ENCODE measurements around the gene CALHM4.
"Not testable (repeated sequence)": the region's sequence is repeated elsewhere in the genome, so short reads cannot be mapped to it uniquely, and the experiment has no call there.

Gene CALHM4

DNA sequence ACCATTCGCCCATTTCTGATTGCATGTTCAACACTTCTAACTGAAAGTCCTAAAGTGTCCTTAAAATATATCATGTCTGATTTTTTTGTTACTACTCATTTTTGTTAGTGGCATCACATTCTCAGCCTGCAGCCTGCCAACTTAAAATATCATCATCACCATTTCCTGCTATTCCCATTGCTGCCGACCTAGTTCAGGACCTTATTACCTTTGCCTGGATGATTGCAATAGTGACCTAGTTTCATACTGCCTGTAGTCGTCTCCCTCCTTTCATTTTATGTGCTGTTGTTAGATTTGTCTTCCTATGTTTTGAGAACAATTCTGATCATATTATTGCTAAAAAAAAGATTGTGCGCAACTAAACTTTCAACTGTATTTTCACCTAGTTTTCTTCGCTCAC, 23.9 kb downstream of the CALHM4 start:
- no peak for DNase-seq (ENCODE audit: low spot score)

DNA sequence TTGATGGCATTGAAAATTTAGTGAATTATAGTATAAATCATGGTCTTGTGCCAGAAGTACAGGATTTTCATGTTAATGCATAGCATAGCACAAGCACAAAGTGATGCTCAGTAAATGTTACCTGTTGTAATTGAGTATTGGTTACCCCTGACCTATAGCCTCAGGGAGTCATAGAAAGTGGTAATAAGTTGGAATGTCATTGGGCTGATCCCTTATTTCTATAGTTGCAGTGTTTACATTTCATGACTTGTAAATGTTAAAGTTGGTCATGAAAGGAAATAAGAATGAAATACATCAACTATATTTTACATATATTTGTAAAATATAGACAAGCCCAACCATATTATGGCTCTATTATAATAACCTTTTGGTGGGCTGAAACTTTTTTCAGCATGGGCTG, 24.8 kb downstream of the CALHM4 start:
- DNase-seq (ENCODE audit: low spot score), result no peak

DNA sequence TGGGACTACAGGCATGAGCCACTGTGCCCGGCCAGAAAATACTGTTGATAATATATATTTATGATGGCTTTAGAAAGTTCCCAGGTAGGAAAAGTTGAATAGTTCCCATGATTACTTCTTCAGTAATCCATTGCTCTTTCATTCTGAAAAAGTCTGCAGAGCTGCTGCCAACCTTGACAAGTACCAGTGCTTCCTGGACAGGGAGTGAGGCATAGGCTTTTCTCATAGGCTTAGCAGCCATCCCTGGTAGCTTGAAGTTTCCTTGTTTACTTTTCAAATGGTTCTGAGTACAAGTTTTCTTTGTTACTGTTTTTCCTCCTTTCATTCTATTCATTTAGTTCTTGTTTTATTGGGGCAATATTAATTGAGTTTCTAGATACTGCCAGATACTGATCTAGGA, 25.6 kb downstream of the CALHM4 start:
- DNase-seq (ENCODE audit: low spot score), result no peak

DNA sequence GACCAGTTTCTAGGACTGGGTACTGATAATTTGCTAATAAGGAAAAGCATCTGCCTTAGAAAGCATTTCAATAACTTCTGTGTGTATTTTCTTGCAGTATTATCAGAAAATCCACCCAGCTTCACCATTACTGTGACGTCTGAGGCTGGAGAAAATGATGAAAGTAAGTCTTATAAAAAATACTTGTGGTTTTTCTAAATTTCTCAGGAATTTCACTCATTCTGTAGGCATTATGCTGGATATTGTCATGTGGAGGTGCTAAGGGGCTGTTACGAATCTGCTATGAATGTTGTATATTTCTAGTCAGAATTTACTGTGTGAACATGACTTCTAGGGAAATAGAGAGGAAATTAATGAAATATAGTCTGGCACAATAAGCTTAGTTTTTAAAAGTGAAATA, 26.6 kb downstream of the CALHM4 start:
- DNase-seq (ENCODE audit: low spot score), result no peak

DNA sequence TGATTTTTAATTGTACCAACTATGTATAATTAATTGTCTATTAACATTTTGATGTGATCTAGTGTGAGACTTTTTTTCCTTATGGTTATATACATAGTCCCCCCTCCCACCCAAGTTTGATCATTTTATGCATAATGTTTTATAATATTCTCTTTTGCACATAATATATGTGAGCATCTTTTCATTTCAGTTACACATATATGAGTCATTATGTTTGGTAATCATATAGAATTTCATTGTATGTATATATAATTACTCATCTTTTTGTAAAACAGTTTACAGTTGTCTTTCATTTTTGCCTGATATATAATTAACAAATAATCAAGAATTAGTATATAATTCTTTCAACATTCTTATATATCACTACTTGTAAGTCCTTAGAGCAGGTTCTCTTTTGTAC, 32.7 kb downstream of the CALHM4 start:
- no peak for DNase-seq (ENCODE audit: low spot score)

DNA sequence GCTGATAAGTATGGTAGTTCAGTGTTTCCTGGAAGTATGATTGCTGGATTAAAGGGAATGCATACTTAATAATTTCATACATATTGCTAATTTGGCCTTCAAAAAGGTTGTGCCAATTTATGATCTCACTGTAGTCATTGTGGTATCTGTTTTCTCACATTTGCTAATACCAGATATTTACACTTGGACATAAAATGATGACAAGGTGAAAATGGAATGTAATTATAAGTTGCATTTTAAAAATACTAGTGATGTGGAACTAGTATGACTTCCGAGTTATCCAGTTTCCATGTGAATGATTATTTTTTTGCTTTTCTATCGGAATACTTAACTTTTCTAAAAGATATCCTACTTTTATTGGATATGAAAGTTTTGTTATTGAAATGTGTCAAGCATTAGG, 33.2 kb downstream of the CALHM4 start:
- no peak for DNase-seq (ENCODE audit: low spot score)

DNA sequence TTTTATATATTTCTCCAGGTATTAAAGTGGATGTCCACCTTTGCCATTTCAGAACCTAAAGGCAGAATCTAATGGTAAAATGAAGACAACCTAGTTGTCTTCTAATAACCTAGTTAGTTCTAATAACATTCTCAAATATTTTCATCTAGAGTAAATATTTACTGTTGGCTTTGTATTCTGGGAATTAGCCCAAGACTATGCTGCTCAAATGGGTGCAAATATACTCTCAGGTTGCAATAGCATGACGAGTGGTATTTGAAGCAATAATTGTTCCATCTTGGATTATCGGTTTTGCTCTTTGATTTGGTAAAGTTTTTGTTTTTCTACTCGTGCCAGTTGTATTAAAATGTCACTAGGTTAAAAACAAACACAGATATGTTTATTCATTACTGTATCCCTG, 41.7 kb downstream of the CALHM4 start:
- DNase-seq (ENCODE audit: low spot score), result no peak

DNA sequence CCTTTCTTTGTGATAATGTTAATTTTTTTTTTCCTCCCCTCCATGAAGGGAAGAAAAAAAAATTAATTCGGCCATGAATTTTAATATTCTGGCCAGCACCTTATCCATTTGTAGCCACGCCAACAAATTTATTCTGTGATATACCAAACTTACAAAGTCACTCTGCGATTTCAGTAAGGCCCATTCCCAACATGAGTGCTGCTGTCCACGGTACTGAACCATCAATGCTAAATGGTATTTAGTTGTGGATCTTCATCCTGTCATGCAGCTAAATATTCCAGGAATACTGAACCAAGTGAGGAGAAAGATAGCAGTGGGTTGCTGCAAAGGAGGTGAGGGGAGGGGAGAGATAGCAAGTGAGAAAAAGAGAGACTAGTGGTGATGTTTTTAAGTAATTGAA, 43.3 kb downstream of the CALHM4 start:
- no peak for DNase-seq (ENCODE audit: low spot score)

DNA sequence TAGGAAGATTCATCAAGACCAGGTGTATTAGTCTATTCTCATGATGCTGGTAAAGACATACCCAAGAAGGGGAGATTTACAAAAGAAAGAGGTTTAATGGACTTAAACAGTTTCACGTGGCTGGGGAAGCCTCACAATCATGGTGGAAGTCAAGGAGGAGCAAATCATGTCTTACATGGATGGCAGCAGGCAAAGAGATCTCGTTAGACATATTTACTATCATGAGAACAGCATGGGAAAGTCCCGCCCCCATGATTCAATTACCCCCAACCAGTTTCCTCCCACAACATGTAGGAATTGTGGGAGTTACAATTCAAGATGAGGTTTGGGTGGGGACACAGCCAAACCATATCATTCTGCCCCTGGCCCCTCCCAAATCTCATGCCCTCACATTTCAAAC, 50.4 kb downstream of the CALHM4 start:
- DNase-seq (ENCODE audit: low spot score), result not testable (repeated sequence)

DNA sequence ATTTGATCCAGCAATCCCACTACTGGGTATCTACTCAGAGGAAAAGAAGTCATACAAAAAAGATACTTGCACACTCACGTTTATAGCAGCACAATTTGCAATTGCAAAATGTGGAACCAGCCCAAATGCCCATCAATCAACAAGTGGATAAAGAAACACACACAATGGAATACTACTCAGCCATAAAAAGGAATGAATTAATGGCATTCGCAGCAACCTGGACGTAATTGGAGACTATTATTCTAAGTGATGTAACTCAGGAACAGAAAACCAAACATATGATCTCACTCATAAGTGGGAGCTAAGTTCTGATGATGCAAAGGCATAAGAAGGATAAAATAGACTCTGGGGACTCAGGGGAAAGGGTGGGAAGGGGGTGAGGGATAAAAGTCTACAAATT, 51.3 kb downstream of the CALHM4 start:
- DNase-seq (ENCODE audit: low spot score), result not testable (repeated sequence)

DNA sequence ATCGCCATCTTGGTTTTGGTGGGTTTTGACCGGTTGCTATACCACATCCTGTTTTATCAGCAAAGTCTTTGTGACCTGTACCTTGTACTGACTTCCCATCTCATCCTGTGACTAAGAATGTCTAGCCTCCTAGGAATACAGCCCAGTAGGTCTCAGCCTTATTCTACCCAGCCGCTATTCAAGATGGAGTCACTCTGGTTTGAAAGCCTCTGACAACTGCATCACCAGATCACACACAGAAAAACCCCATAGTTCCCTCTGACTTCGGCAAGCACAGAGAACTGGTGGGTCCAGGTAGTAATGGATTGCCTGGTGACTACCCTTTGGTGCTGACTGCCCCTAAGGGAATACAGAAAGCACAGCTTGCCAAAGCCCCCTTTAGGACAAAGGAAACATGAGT, 52.4 kb downstream of the CALHM4 start:
- no peak for DNase-seq (ENCODE audit: low spot score)
